ENCODE measurements around the gene EXOSC10.

- TF ChIP-seq JUN (CRISPR knock-in tag; IDR thresholded peaks at IDR 0.05) (no peak), ESRRA (CRISPR knock-in tag; IDR thresholded peaks at IDR 0.05; ENCODE audit: borderline replicate concordance) (no peak), CTCF (IDR thresholded peaks at IDR 0.05) (no peak), RORB (CRISPR knock-in tag; IDR thresholded peaks at IDR 0.05) (no peak), NFYB (CRISPR knock-in tag; conservative IDR thresholded peaks at IDR 0.05; ENCODE audit: low read depth) (no peak), ATF1 (CRISPR knock-in tag; IDR thresholded peaks at IDR 0.05) (no peak), E2F4 (CRISPR knock-in tag; IDR thresholded peaks at IDR 0.05; ENCODE audit: borderline replicate concordance, low read depth) (no peak), ZNF416 (CRISPR knock-in tag; IDR thresholded peaks at IDR 0.05) (no peak), MAX (CRISPR knock-in tag; IDR thresholded peaks at IDR 0.05) (no peak), TEAD4 (CRISPR knock-in tag; IDR thresholded peaks at IDR 0.05) (no peak), ZNF121 (CRISPR knock-in tag; IDR thresholded peaks at IDR 0.05) (no peak)
- TF ChIP-seq, protein P1, sequence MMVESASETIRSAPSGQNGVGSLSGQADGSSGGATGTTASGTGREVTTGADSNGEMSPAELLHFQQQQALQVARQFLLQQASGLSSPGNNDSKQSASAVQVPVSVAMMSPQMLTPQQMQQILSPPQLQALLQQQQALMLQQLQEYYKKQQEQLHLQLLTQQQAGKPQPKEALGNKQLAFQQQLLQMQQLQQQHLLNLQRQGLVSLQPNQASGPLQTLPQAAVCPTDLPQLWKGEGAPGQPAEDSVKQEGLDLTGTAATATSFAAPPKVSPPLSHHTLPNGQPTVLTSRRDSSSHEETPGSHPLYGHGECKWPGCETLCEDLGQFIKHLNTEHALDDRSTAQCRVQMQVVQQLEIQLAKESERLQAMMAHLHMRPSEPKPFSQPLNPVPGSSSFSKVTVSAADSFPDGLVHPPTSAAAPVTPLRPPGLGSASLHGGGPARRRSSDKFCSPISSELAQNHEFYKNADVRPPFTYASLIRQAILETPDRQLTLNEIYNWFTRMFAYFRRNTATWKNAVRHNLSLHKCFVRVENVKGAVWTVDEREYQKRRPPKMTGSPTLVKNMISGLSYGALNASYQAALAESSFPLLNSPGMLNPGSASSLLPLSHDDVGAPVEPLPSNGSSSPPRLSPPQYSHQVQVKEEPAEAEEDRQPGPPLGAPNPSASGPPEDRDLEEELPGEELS (CRISPR knock-in tag; IDR thresholded peaks at IDR 0.05), result no peak
- TF ChIP-seq, protein P2, sequence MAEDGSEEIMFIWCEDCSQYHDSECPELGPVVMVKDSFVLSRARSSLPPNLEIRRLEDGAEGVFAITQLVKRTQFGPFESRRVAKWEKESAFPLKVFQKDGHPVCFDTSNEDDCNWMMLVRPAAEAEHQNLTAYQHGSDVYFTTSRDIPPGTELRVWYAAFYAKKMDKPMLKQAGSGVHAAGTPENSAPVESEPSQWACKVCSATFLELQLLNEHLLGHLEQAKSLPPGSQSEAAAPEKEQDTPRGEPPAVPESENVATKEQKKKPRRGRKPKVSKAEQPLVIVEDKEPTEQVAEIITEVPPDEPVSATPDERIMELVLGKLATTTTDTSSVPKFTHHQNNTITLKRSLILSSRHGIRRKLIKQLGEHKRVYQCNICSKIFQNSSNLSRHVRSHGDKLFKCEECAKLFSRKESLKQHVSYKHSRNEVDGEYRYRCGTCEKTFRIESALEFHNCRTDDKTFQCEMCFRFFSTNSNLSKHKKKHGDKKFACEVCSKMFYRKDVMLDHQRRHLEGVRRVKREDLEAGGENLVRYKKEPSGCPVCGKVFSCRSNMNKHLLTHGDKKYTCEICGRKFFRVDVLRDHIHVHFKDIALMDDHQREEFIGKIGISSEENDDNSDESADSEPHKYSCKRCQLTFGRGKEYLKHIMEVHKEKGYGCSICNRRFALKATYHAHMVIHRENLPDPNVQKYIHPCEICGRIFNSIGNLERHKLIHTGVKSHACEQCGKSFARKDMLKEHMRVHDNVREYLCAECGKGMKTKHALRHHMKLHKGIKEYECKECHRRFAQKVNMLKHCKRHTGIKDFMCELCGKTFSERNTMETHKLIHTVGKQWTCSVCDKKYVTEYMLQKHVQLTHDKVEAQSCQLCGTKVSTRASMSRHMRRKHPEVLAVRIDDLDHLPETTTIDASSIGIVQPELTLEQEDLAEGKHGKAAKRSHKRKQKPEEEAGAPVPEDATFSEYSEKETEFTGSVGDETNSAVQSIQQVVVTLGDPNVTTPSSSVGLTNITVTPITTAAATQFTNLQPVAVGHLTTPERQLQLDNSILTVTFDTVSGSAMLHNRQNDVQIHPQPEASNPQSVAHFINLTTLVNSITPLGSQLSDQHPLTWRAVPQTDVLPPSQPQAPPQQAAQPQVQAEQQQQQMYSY (CRISPR knock-in tag; IDR thresholded peaks at IDR 0.05), result no peak
- TF ChIP-seq, protein P3, sequence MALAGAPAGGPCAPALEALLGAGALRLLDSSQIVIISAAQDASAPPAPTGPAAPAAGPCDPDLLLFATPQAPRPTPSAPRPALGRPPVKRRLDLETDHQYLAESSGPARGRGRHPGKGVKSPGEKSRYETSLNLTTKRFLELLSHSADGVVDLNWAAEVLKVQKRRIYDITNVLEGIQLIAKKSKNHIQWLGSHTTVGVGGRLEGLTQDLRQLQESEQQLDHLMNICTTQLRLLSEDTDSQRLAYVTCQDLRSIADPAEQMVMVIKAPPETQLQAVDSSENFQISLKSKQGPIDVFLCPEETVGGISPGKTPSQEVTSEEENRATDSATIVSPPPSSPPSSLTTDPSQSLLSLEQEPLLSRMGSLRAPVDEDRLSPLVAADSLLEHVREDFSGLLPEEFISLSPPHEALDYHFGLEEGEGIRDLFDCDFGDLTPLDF (CRISPR knock-in tag; IDR thresholded peaks at IDR 0.05), result no peak
These were observed 74.1 kb downstream of the EXOSC10 start for GRCh38 chr1:11025618-11026017.
